NCI-H510A (cell line): ENCODE measurements around the gene MYCBP2.
"Not testable (repeated sequence)": the region's sequence is repeated elsewhere in the genome, so short reads cannot be mapped to it uniquely, and the experiment has no call there.

ENCODE experiments used
- DNase-seq: peaks from one replicate; lab custom pipeline; 2025; lab: John Stamatoyannopoulos, UW

Gene MYCBP2

DNA sequence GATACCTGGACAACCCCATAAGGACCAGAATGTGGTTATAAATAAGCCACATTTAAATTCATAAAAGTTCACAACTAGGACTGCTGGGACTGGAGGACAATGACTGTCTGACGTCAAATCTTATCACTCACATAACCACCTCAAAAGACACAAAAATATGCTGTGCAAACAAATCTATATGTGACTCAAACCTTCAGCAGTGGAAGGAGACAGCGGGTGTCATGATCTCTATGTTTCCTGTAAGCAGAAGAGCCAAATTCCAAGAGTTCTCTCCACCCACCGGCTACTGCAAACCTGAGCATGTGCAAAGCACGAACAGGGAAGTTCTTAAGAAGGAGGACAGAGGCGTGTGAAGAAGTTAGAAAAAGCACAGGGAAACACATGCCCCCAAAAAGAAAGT, 113.2 kb downstream of the MYCBP2 start:
- DNase-seq = no peak

DNA sequence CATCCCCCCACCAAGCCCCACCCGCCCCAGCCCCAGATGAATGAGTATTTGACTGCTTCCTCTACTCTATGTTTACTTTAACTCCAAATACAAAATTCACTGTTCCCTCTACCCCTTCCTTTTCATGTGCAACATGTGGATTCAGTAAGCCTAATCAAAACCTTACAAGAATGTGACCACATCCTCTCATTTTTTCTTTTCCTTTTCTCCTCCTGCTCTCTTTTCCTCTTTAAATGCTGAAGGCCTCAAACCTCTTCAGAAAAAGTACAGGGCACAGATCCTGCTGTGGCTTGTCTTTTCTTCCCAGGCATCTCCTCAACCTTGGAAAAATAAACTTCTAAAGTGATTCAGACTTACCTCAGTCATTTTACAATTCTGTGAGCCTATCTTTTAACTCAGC, 119.0 kb downstream of the MYCBP2 start:
- DNase-seq = no peak

DNA sequence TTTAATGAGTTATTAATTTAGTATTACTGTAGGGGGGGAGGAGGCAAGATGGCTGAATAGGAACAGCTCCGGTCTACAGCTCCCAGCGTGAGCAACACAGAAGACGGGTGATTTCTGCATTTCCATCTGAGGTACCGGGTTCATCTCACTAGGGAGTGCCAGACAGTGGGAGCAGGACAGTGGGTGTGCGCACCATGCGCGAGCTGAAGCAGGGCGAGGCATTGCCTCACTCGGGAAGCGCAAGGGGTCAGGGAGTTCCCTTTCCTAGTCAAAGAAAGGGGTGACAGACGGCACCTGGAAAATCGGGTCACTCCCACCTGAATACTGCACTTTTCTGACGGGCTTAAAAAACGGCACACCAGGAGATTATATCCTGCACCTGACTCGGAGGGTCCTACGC, 127.9 kb downstream of the MYCBP2 start:
- DNase-seq = not testable (repeated sequence)

DNA sequence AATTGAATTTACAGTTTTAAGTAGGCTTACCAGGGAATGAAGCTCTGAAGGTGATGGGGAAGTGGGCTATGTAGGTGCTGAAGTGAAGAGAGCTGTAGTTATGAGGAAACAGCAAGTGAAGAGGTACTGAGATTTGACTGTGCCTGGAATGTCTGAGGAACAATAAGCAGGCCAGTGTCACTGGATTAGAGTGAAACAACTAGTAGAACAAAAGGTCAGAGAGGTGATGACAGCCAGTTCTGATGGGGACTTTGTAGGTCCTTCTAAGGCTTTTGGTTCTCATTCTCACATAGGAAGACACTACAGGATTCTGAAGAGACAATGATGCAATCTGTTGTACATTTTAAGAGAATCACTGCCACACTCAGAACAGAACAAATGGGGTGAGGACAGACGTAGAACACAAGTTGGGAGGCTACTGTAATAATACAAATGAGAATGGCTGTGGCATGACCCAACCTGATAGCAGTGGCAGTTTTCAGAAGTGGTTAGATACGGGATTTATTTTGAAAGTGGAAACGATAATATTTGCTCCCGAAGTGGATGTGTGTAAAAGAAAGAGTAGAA, 130.8 kb downstream of the MYCBP2 start:
- no peak for DNase-seq

DNA sequence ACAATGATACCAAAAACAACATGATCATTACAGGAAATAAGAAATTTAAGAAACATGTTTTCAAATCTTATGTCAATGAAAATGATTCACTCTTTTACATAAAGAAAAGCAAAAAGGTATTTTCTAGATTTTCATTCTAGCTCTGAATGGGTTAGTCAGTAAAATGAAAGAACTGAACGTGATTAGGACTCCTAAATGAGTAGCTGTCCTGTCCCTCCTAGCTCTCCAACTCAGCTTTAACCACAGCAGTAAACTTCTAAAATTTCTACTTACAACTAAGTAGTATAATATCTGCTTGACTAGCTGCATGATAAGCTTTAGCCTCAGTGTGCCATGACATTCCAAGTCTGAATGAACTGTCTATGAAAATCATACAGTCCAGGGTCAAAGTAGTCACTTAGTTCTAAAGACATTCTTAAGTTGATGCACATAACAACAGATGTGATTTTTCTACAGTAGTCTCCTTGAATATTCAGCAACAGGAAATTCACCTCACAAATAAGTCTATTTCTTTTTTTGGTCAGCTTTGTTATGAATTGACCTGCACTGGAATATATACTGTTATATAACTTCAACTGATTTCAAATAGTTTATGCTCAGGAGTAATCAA, 136.4 kb downstream of the MYCBP2 start:
- no peak for DNase-seq

DNA sequence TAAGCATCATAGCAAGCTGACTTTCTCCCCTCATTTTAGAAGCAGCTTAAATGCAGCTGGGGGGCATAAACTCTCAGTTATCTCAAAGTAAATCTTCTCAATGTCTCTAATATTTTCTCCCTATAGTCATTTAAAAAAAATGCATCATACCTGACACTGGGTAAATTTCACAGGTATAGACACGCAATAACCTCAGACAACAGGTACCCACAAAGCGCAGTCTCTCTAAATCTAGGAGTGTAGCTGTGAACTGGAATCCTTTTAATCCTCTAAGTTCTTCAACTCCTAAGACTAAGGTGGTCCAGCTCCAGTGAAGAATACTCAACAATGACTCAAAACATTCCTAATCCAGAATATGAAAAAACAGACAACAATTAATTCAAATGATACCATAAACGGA, 141.2 kb downstream of the MYCBP2 start:
- no peak for DNase-seq

DNA sequence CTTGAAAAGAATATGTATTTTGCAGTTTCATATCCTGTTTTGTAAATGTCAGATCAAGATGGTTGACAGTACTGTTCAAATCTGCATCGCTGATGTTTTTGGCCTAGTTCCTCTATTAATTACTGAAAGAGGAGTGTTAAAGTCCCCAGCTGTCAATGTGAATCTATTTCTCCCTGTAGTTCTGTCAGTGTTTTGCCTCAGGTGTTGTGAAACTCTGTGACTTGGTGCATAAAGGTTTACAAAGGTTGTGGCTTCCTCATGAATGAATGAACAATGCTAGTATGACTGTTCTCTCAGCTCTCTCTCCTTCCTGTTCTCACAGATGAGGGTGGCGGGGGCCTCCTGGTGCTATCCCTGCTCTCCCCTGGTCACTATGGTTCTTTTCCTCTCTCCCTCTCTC, 142.4 kb downstream of the MYCBP2 start:
- no peak for DNase-seq

DNA sequence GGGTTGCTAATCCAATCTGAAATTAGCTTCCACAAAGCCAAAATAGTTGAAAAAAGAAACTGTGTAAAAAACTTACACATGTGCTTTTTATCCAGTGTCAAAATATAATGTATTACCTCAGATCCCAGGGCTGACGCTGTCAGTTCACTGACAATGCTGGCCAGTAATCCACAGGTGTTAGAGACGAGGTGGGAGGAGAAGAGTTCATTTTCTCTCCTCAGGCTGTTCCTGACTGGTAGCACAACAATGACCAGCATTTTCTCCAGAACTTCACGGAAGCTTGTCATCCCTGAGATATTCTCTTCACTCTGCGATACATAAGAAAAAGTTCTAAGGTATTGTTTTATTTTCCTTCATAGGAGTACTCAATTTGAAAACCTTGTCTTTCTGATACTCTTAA, 146.9 kb downstream of the MYCBP2 start:
- no peak for DNase-seq

DNA sequence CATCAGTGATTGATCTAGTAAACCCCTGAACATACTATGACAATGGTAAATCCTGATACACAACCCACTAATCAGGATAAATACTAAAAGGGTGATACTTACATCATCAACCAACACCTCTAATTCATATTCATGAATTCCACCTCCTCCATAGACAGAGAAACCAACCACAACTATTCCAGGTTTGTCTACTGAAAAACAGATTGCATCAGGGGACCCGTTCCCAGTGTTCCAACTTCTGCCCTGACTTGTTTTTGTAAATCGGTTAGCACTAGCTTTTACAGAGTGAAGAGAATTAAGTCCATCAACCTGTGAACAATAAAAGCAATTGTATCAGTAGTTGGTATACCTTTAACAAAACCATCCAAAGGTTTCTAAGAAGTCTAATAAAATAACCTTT, 149.2 kb downstream of the MYCBP2 start:
- DNase-seq = no peak

DNA sequence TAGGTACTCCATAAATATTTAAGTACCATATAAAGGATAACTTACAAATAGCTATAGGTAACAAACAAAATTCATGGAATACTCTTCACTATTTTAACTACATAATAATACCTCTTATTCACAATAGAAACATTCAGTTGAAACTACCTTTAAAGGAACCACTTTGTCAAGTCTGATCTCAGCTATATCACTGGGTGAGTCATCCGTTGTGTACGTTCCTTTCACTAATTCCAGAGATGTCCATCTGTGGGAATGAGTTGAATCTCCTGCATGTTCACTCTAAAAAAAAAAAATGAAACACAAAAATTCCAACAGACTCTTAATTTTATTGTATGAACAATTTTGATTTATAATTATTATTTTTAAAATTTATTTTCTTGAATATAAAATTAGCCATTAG, 150.5 kb downstream of the MYCBP2 start:
- no peak for DNase-seq

DNA sequence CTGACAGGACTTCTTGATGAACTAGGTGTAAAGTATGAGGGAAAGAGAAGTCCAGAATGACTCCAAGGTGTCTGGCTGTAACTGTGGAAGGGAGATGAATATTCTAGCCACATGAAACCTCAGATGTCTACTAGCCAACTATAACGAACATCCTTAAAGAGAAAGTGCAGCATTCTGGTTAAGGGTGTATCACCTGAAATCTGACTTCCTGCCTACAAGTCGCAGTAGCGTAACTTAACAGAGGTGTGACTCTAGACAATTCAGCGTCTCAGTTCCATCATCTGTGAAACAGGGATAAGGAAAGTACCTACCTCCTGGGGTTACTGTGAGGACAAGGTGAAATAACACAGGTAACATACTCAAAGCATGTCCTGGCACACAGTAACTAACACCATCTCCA, 154.2 kb downstream of the MYCBP2 start:
- no peak for DNase-seq

DNA sequence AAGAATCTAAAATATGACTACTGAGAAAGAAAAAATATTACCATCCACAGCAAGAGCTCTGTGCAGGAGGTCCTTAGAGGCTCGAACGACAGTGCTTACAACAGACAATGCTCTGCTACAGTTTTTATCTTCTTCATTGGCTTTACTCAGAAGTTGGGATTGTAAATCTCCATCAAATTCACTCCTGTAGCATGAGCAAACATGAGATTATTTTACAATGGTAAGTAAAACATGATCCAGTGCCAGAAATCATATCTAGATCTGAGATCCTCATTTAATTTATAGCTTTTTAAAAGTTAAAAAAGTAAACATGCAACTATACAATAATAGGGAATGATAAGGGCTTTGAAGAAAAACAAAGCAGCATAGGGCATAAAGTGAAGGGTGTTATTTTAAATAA, 155.4 kb downstream of the MYCBP2 start:
- no peak for DNase-seq

DNA sequence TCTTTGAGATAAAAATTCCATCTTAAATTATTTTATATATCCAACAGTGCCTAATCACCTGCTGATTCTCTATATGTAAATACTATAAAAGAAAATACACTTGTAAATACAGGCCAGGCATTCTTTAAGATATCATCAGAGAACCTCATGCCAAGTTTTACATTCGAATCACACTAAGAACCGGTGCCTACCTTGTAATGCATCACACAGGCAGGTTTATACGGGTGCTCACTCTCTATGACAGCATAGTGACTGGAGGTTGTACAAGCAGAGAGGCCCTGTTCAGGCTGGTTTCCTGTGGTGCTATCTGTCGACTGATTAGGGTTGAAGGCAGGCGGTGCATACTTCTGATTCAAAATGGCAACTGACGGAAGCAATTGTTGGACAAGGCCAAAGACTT, 158.7 kb downstream of the MYCBP2 start:
- no peak for DNase-seq

DNA sequence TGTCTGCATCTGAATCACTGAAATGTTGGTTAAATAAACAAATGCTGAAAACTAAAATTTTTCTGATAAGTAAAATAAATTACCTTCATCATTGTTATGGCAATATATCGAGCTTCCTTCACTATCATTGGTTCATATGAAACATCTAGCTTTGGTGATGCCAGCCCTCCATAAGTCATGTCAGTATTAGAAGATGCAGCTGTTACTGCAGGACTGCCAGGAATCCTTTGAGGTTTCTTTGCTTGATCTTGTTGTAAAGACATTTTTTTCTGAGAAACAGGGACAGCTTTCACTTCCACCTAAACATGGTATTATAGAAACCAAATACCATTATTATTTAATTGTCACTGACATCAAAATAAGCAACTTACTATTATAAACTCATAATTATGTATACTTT, 176.2 kb downstream of the MYCBP2 start:
- DNase-seq = no peak

DNA sequence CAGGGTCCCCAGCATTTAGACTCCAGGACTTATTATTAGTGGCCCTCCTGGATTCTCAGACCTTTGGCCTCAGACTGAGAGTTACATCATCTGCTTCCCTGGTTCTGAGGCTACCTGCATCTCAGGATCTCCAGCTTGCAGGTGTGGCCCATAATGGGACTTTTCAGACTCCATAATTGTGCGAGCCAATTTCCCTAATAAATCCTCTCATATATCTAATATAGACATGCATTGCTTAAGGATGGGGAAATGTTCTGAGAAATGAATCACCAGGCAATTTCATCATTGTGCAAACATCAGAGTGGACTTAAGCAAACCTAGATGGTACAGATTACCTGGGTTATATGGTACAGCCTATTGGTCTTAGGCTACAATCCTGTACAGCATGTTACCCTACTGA, 183.5 kb downstream of the MYCBP2 start:
- no peak for DNase-seq

DNA sequence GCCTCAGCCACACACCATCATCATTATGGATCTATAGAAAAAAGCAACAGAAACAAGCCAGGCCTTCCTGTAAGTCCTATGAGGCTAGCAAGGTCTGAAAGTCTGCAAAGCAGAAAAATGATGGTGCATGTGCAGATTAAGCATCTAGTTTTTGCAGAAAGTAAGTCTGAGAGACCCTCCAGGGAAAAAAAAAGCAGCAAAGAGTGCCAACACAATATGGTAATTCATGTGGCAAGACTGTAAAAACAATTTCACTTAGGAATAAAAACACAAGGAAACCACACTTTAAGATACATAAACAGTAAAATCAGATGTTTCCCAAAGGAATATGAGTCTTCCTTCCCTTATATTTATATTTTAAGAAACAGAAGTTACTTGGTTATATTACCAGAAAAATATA, 187.6 kb downstream of the MYCBP2 start:
- DNase-seq = no peak

DNA sequence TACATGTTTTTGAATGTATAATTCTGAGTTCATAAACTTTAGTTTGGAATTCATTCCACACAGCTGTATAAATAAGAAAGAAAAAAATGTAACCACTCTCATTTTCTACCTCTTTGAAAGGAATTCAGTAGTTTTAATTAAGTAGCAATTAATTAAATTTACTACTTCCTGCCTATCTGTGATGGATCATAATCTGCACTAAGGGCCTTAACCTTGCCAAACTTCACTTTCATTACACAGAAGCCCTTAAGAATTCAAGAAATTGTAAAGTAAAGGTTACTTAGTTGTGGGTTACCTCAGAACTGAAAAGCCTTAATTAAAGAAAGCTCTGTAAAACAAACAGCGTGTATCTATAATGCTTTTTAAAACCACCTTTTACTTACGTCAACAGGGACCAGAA, 188.1 kb downstream of the MYCBP2 start:
- DNase-seq = no peak

DNA sequence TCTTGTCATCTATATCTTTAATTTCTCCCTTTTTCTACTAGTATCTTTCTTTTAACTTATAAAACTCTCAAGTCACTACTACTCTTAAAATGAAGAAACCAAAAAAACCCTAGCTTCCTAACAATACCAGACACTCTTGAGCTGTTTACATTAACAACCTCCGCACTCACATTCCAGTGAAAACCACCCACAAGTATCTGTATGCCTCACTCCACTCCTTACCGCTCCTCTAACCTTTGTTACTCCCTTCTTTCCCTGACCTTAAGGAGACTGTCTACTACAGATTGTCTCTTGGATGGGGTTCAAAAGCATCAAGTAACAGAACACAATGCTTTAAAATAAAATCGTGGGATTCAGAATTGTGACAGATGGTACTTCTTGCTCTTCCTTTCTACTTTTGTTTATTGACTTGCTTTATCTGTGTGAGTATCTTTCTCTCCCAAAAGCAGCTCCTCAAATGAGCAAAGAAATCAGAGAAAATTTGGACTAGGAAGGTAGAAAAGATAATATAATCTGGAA, 189.9 kb downstream of the MYCBP2 start:
- no peak for DNase-seq

DNA sequence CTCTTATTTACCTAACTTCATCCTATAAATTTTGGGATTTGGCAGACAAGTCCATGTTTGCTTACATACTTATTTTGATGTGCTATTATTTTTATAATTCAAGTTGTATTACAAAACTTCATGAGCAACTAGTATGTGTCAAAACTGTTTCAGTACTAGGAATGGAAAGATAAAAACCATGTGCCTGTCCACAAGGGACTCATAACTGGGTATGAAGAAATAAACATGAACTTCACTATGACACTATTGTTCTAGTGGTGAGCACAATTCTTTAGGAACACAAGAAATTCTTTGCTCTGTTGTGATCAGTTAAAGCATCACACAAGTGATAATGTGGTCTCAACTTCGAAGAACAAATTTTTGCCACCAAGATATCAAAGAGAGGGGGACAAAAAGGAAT, 202.5 kb downstream of the MYCBP2 start:
- no peak for DNase-seq

DNA sequence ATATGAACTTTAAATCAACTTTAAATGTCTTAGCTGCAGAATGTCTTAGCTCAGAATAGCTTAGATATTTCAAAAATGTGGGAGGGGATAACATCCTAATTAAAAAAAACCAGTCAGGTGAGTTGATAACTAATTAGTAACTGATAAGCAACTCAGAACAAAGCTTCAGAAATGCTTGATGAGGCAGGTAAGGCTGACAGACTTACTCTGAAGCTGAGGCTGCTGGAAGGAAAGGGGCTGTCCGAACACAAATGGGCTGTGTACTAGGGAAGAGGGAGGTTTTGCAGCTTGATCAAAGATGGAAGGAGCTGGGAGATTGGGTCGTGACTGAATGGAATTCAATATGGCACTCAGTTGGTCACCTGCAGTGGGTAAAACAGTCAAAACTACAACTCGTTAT, 208.8 kb downstream of the MYCBP2 start:
- no peak for DNase-seq

DNA sequence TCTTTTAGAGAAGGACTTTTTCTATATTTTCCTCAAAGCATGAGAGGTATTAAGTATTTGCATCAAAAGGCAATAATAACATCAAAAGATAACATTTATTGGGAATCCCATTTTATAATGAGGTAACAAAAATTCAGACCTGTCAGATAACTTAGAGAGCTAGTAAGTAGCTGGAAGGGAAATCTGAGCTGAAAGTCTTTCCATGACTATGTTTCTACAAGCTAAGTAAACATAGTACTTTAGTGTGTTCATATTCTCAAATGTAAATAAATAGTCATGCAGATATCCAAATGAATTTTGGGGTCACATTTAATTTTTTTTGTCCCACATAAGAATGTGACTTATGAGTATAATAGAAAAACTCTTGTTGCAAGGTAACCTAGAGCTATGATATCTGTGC, 212.6 kb downstream of the MYCBP2 start:
- no peak for DNase-seq

DNA sequence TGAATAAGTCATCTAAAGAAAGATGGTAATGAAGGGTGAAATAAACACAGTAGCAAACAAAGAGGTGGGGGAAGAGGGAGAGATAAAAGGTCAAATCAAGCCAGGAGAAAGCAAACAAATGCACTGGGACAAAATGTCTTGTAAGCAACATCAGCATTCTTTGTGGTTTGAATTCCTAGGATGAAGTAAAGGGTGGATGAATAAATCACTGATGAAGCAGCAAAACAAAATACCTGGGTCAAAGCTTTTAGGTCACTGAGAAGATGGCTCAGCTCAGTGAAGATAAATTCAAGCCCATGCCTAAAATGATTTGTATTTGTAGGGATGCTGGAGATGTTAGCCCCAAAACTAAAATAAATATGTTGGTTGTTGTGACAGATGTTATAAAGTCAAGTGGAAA, 213.4 kb downstream of the MYCBP2 start:
- no peak for DNase-seq

DNA sequence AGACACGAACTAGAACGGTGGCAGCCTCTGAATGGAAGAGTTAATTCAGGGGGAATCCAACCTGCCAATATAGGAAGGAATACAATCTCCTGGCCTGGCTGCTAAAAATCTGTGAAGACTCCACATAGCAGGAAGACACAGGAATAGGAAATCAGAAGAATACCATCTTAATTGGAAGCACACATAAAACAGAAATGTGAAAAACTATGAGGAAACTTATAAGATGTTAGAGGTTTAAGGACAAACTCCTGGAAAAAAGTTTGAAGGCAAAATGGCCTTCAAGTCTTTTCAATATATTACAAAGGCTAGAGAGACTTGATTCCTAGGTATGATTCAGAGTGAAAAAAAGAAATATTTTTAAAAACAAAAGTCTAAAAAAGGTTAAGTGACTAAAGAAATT, 221.8 kb downstream of the MYCBP2 start:
- no peak for DNase-seq

DNA sequence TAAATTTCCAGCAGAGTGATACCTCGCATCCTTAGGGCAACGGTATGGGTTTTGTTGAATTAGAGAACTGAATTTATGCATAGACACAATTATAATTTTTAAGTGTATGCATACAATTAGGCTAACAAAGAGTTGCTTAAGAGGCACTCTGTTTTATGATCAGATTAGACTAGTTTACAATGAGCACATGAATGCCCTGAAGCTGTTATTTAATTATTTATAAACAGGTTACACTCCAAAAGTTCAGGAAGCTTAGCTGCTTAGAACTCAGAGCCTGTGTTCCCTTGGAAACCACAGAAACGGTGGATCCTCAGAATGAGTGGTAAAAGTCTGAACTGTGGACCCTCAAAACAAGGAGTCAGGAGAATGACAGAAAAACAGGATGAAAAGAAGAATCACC, 227.5 kb downstream of the MYCBP2 start:
- no peak for DNase-seq
